Measurements from ENCODE around the gene ALK. TPM values are rescaled to one million over a fixed set of nuclear protein-coding genes. Genes with fewer than 3 reads are reported as not detected.

Gene ALK
- total and polyA plus RNA-seq, 2 donors (not counting 1 experiment from before 2014, with no cell fraction given) = under 0.01 to 0.02 TPM

- DNase-seq (ENCODE audit: low read depth in 2 of 2) = no peak
- H3K27ac ChIP-seq (ENCODE audit: insufficient read depth, low read length) = no peak overlapping the region
- peaks cover 18% of the 10 kb centered on the region for H3K4me1 ChIP-seq (ENCODE audit: control insufficient read depth, extremely low read depth, insufficient read depth, low read length)
- no peak overlapping the region for H2AFZ ChIP-seq (ENCODE audit: low read length)
- no peak overlapping the region for H3K9ac ChIP-seq (ENCODE audit: insufficient read depth, low read length)
- no peaks in the 10 kb centered on the region for H3K79me2 ChIP-seq (ENCODE audit: control insufficient read depth, insufficient read depth, low read length)
- no peaks in the 10 kb centered on the region for H3K27me3 ChIP-seq (ENCODE audit: control insufficient read depth, insufficient read depth, low read length)
- no peaks in the 10 kb centered on the region for H3K9me3 ChIP-seq (ENCODE audit: control insufficient read depth, insufficient read depth, low read depth, low read length)
- H3K4me2 ChIP-seq (ENCODE audit: extremely low read depth, insufficient read depth, low read length) = no peak overlapping the region
- H4K20me1 ChIP-seq (ENCODE audit: control insufficient read depth, extremely low read depth, insufficient read depth, low read length) = no peaks in the 10 kb centered on the region
- H3K36me3 ChIP-seq (ENCODE audit: control insufficient read depth, insufficient read depth, low read length) = no peaks in the 10 kb centered on the region
- no peak overlapping the region for H3K4me3 ChIP-seq (replicated peaks in 1 of 4; ENCODE audit: control extremely low read depth in 1 of 4, insufficient read depth in 1 of 4, low read depth in 3 of 4, low read length in 4 of 4)
- TF ChIP-seq EZH2 (IDR thresholded peaks at IDR 0.05; ENCODE audit: low read length, missing control alignments) (no peak), CTCF (conservative IDR thresholded peaks at IDR 0.05 in 1 of 2, IDR thresholded peaks at IDR 0.05 in 1 of 2; ENCODE audit: low read depth in 1 of 2, low read length in 2 of 2) (no peak)
Observed at GRCh38 chr2:29749843-29750242, 171.5 kb downstream of the ALK start.

- Histone ChIP-seq H3K27ac (ENCODE audit: insufficient read depth, low read length) (no peak overlapping the region), H3K27me3 (ENCODE audit: control insufficient read depth, insufficient read depth, low read length) (no peaks in the 10 kb centered on the region), H3K4me3 (replicated peaks in 1 of 4; ENCODE audit: control extremely low read depth in 1 of 4, insufficient read depth in 1 of 4, low read depth in 3 of 4, low read length in 4 of 4) (no peak overlapping the region), H3K36me3 (ENCODE audit: control insufficient read depth, insufficient read depth, low read length) (no peaks in the 10 kb centered on the region), H2AFZ (ENCODE audit: low read length) (no peak overlapping the region), H3K4me1 (ENCODE audit: control insufficient read depth, extremely low read depth, insufficient read depth, low read length) (peaks cover 16% of the 10 kb centered on the region), H3K4me2 (ENCODE audit: extremely low read depth, insufficient read depth, low read length) (no peak overlapping the region), H3K79me2 (ENCODE audit: control insufficient read depth, insufficient read depth, low read length) (no peaks in the 10 kb centered on the region), H4K20me1 (ENCODE audit: control insufficient read depth, extremely low read depth, insufficient read depth, low read length) (no peaks in the 10 kb centered on the region), H3K9me3 (ENCODE audit: control insufficient read depth, insufficient read depth, low read depth, low read length) (no peaks in the 10 kb centered on the region), H3K9ac (ENCODE audit: insufficient read depth, low read length) (no peak overlapping the region)
- peak in 1 of 2 donors; percentile 39 for DNase-seq (ENCODE audit: low read depth in 2 of 2)
- no peak for TF ChIP-seq CTCF (conservative IDR thresholded peaks at IDR 0.05 in 1 of 2, IDR thresholded peaks at IDR 0.05 in 1 of 2; ENCODE audit: low read depth in 1 of 2, low read length in 2 of 2)
- TF ChIP-seq EZH2 (IDR thresholded peaks at IDR 0.05; ENCODE audit: low read length, missing control alignments) = no peak
Observed at GRCh38 chr2:29749041-29749440, 172.3 kb downstream of the ALK start.

- H3K36me3 ChIP-seq (ENCODE audit: control insufficient read depth, insufficient read depth, low read length) = no peaks in the 10 kb centered on the region
- H3K79me2 ChIP-seq (ENCODE audit: control insufficient read depth, insufficient read depth, low read length) = no peaks in the 10 kb centered on the region
- no peaks in the 10 kb centered on the region for H3K27me3 ChIP-seq (ENCODE audit: control insufficient read depth, insufficient read depth, low read length)
- H3K9me3 ChIP-seq (ENCODE audit: control insufficient read depth, insufficient read depth, low read depth, low read length) = no peaks in the 10 kb centered on the region
- no peak for TF ChIP-seq CTCF (conservative IDR thresholded peaks at IDR 0.05 in 1 of 2, IDR thresholded peaks at IDR 0.05 in 1 of 2; ENCODE audit: low read depth in 1 of 2, low read length in 2 of 2)
- TF ChIP-seq EZH2 (IDR thresholded peaks at IDR 0.05; ENCODE audit: low read length, missing control alignments) = no peak
- peak overlapping the region; percentile 34 for H3K4me2 ChIP-seq (ENCODE audit: extremely low read depth, insufficient read depth, low read length)
- no peak overlapping the region for H2AFZ ChIP-seq (ENCODE audit: low read length)
- H4K20me1 ChIP-seq (ENCODE audit: control insufficient read depth, extremely low read depth, insufficient read depth, low read length) = no peaks in the 10 kb centered on the region
- H3K9ac ChIP-seq (ENCODE audit: insufficient read depth, low read length) = no peak overlapping the region
- H3K4me1 ChIP-seq (ENCODE audit: control insufficient read depth, extremely low read depth, insufficient read depth, low read length) = peaks cover 12% of the 10 kb centered on the region
- no peak overlapping the region for H3K27ac ChIP-seq (ENCODE audit: insufficient read depth, low read length)
- peak; percentile 56 to 99 for DNase-seq (ENCODE audit: low read depth in 2 of 2)
- H3K4me3 ChIP-seq (replicated peaks in 1 of 4; ENCODE audit: control extremely low read depth in 1 of 4, insufficient read depth in 1 of 4, low read depth in 3 of 4, low read length in 4 of 4) = no peak overlapping the region
Observed at GRCh38 chr2:29747786-29748470, 173.5 kb downstream of the ALK start.
